ENCODE results near the gene GAREM1.

DNA sequence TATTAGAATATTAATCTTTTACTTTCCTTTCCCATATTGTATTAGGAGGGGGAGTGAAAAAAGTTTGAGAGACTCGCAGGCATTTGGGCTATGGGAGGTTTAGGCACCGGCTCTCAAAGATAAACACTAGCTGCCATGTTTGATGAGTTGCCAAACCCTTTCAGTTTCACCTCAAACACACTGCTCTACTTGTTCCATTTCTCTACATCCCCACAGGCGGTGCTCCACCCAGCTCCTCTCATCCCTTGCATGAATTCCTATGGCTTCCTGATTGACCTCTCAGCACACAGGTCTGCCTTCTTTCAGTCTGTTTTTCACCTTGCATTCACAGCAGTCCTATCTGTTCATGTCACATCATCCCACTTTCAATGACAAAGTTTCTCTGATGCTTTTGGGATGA lies 215.1 kb downstream of the GAREM1 start:
- TF ChIP-seq, protein P1, sequence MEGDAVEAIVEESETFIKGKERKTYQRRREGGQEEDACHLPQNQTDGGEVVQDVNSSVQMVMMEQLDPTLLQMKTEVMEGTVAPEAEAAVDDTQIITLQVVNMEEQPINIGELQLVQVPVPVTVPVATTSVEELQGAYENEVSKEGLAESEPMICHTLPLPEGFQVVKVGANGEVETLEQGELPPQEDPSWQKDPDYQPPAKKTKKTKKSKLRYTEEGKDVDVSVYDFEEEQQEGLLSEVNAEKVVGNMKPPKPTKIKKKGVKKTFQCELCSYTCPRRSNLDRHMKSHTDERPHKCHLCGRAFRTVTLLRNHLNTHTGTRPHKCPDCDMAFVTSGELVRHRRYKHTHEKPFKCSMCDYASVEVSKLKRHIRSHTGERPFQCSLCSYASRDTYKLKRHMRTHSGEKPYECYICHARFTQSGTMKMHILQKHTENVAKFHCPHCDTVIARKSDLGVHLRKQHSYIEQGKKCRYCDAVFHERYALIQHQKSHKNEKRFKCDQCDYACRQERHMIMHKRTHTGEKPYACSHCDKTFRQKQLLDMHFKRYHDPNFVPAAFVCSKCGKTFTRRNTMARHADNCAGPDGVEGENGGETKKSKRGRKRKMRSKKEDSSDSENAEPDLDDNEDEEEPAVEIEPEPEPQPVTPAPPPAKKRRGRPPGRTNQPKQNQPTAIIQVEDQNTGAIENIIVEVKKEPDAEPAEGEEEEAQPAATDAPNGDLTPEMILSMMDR (IDR thresholded peaks at IDR 0.05): no peak
- TF ChIP-seq EZH2 (IDR thresholded peaks at IDR 0.05) (no peak), EZH2phosphoT487 (IDR thresholded peaks at IDR 0.05) (no peak)

Data from neural progenitor cell (in vitro differentiated cells).